Measurements from ENCODE around the gene EFNB2. TPM values are rescaled to one million over a fixed set of nuclear protein-coding genes. Genes with fewer than 3 reads are reported as not detected.

EFNB2 gene
- total and polyA plus RNA-seq, 9 of the 15 experiments (the other 6 are each of a cell fraction or from before 2014, with no cell fraction given), result 0.01 to 0.29 (median 0.18) TPM

DNA sequence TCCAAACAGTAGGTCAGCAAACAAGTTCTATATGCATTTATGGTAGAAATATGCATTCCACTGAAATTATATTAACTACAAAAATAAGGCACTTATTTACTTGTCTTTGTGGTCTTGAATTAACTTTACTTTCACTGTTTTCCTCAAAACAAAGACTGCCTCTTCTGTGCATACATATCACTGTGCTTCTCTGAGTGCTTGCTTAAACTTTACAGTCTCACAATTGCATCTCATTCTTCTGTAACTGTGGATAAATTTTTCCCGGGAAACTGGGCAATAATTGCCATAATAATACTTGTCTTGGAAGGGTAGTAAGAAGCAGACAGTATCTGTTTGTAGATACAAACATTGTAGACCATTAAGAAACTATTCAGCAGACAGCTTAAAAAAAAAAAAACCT, 38.4 kb downstream of the EFNB2 start:
- no peaks in the 10 kb centered on the region for H3K9me1 ChIP-seq (ENCODE audit: control insufficient read depth, insufficient read depth, low read length)
- in situ Hi-C loops (cut with MboI) (no loop called here), intact Hi-C loops (cut with micrococcal nuclease) (no loop called here)
- H2AFZ ChIP-seq (ENCODE audit: low read depth, low read length), result no peak overlapping the region
- DNase-seq (ENCODE audit: extremely low read depth in 1 of 4, low spot score in 3 of 4) (no peak), FAIRE-seq (no peak), ATAC-seq (no peak)
- H3K79me2 ChIP-seq (ENCODE audit: control insufficient read depth, insufficient read depth, low read length), result no peaks in the 10 kb centered on the region
- TF ChIP-seq SIRT6 (IDR thresholded peaks at IDR 0.05; ENCODE audit: low read depth, low read length) (no peak), GATAD2A (IDR thresholded peaks at IDR 0.05) (no peak), ZNF175 (CRISPR knock-in tag; IDR thresholded peaks at IDR 0.05; ENCODE audit: low read depth) (no peak), STAT5B (CRISPR knock-in tag; IDR thresholded peaks at IDR 0.05) (no peak), PHB (CRISPR knock-in tag; IDR thresholded peaks at IDR 0.05) (no peak)
- no peak overlapping the region for H3K27ac ChIP-seq (ENCODE audit: extremely low read depth, low read depth, low read length)
- peaks cover 0 to 10% of the 10 kb centered on the region in 2 experiments; a peak in 1 of 5 replicates for H3K27me3 ChIP-seq (ENCODE audit: control insufficient read depth in 2 of 2, insufficient read depth in 2 of 2, low read length in 2 of 2)
- ChIA-PET POLR2A (no interaction called here), CTCF (ENCODE audit: low intra/inter-chr PET ratio) (no interaction called here)
- H3K9ac ChIP-seq (ENCODE audit: insufficient read depth in 1 of 2, low read depth in 2 of 2, low read length in 2 of 2), result no peak overlapping the region
- H3K36me3 ChIP-seq (ENCODE audit: control insufficient read depth, insufficient read depth, low read length), result no peaks in the 10 kb centered on the region
- BruUV-seq (replicated peaks), result no TSS peak
- no peaks in the 10 kb centered on the region; a peak in 1 of 5 replicates for H3K4me1 ChIP-seq (replicated peaks in 1 of 2; ENCODE audit: control insufficient read depth in 2 of 2, insufficient read depth in 2 of 2, low read length in 2 of 2)
- WGBS (ENCODE audit: insufficient coverage, low coverage, missing lambda C conversion rate), result 0% methylated on average over 1 of the region's 1 CpG
- H3K4me2 ChIP-seq (ENCODE audit: insufficient read depth, low read length), result no peak overlapping the region
- no peaks in the 10 kb centered on the region for H4K20me1 ChIP-seq (replicated peaks; ENCODE audit: control insufficient read depth, insufficient read depth, low read length)
- no peak overlapping the region for H3K4me3 ChIP-seq
- no peaks in the 10 kb centered on the region for H3K9me3 ChIP-seq (replicated peaks; ENCODE audit: control insufficient read depth, insufficient read depth, low read depth, low read length)

GRCh38 chr13:106496072-106496997, 39.1 kb downstream of the EFNB2 start:
- BruUV-seq (replicated peaks), result no TSS peak
- CTCF ChIA-PET (ENCODE audit: low intra/inter-chr PET ratio), result no interaction called here
- WGBS (ENCODE audit: insufficient coverage, low coverage, missing lambda C conversion rate), result 0% methylated on average over 3 of the region's 6 CpGs
- TF ChIP-seq, protein P1, sequence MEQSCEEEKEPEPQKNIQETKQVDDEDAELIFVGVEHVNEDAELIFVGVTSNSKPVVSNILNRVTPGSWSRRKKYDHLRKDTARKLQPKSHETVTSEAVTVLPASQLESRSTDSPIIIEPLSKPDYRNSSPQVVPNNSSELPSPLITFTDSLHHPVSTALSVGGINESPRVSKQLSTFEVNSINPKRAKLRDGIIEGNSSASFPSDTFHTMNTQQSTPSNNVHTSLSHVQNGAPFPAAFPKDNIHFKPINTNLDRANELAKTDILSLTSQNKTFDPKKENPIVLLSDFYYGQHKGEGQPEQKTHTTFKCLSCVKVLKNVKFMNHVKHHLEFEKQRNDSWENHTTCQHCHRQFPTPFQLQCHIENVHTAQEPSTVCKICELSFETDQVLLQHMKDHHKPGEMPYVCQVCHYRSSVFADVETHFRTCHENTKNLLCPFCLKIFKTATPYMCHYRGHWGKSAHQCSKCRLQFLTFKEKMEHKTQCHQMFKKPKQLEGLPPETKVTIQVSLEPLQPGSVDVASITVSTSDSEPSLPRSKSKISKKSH (CRISPR knock-in tag; IDR thresholded peaks at IDR 0.05), result no peak
- no peak for TF ChIP-seq MCM2 (IDR thresholded peaks at IDR 0.05; ENCODE audit: low read depth)
- TF ChIP-seq BMI1 (IDR thresholded peaks at IDR 0.05; ENCODE audit: low read length), result no peak
- no peak for TF ChIP-seq ERF (CRISPR knock-in tag; IDR thresholded peaks at IDR 0.05)
- TF ChIP-seq VEZF1 (CRISPR knock-in tag; IDR thresholded peaks at IDR 0.05), result no peak
- no peak for TF ChIP-seq ZNF347 (CRISPR knock-in tag; IDR thresholded peaks at IDR 0.05; ENCODE audit: low read depth)
- no peak for TF ChIP-seq NR1H2 (CRISPR knock-in tag; IDR thresholded peaks at IDR 0.05)
- TF ChIP-seq TRIM28 (IDR thresholded peaks at IDR 0.05), result no peak
- no peak for TF ChIP-seq EP400 (IDR thresholded peaks at IDR 0.05)

More at GRCh38 chr13:106496072-106496997, 39.1 kb downstream of the EFNB2 start:
- Histone ChIP-seq H2AFZ (ENCODE audit: low read depth, low read length) (no peak overlapping the region), H3K4me3 (no peak overlapping the region), H3K4me1 (replicated peaks in 1 of 2; ENCODE audit: control insufficient read depth in 2 of 2, insufficient read depth in 2 of 2, low read length in 2 of 2) (no peaks in the 10 kb centered on the region; a peak in 1 of 5 replicates), H3K27ac (ENCODE audit: extremely low read depth, low read depth, low read length) (no peak overlapping the region), H3K4me2 (ENCODE audit: insufficient read depth, low read length) (no peak overlapping the region), H3K27me3 (ENCODE audit: control insufficient read depth in 2 of 2, insufficient read depth in 2 of 2, low read length in 2 of 2) (peaks cover 0 to 10% of the 10 kb centered on the region in 2 experiments; a peak in 1 of 5 replicates), H3K36me3 (ENCODE audit: control insufficient read depth, insufficient read depth, low read length) (no peaks in the 10 kb centered on the region), H3K9me1 (ENCODE audit: control insufficient read depth, insufficient read depth, low read length) (no peaks in the 10 kb centered on the region), H3K9me3 (replicated peaks; ENCODE audit: control insufficient read depth, insufficient read depth, low read depth, low read length) (no peaks in the 10 kb centered on the region), H3K79me2 (ENCODE audit: control insufficient read depth, insufficient read depth, low read length) (no peaks in the 10 kb centered on the region), H3K9ac (ENCODE audit: insufficient read depth in 1 of 2, low read depth in 2 of 2, low read length in 2 of 2) (no peak overlapping the region), H4K20me1 (replicated peaks; ENCODE audit: control insufficient read depth, insufficient read depth, low read length) (no peaks in the 10 kb centered on the region)
- POLR2A ChIA-PET, result no interaction called here
- FAIRE-seq (no peak), DNase-seq (ENCODE audit: extremely low read depth in 1 of 4, low spot score in 3 of 4) (no peak), ATAC-seq (no peak)
- in situ Hi-C loops (cut with MboI) (no loop called here), intact Hi-C loops (cut with micrococcal nuclease) (no loop called here)

Data from K562 (cell line).